K562 (cell line): ENCODE data around the gene LRRC4C. TPM values are rescaled to one million over a fixed set of nuclear protein-coding genes. Genes with fewer than 3 reads are reported as not detected.

Source experiments
- ATAC-seq: fragments of 200-7000 bp; cut with Tn5 transposase; 3 replicates; pipeline ENCODE4 v1.9.1; 2020; ENCODE audit warnings: moderate library complexity
- BruUV-seq: library from RNA; stranded (reverse); fragments of 400-500 nt; replicated peaks from 2 replicates; lab custom pipeline; 2021; lab: Mats Ljungman, UMichigan
- CTCF ChIA-PET: fragments of 300-600 bp; formaldehyde crosslinking; extraction: SDS; loops from one replicate; lab custom pipeline; 2021; ENCODE audit warnings: low intra/inter-chr PET ratio; lab: Yijun Ruan, JAX
- POLR2A ChIA-PET: fragments of 300-600, 350-650 bp; sonication (Branson Sonifier 250); formaldehyde crosslinking; extraction: SDS; loops from one replicate; lab custom pipeline; 2021; ENCODE audit warnings: antibody characterized with exemption, inconsistent platforms; lab: Yijun Ruan, JAX
- DNase-seq, 4 experiments: peaks; one replicate each; pipeline versions ENCODE4 v3.0.0 to v3.0.0-alpha.2; 2011 to 2018; ENCODE audit warnings: low spot score in 3 of 4, mixed read lengths in 3 of 4; ENCODE audit errors: extremely low read depth in 1 of 4
- FAIRE-seq: peaks from 2 replicates; lab custom pipeline; 2011; peaks lifted over from hg19 to GRCh38; lab: Jason Lieb, UNC
- H2AFZ ChIP-seq: 2 replicates; pipeline ENCODE4 v1.6.0; 2011; ENCODE audit warnings: low read depth, low read length, control low read depth, inconsistent platforms
- H3K27ac ChIP-seq: fragments of 200-600 bp; 3 replicates; pipeline ENCODE4 v1.8.0; 2011; ENCODE audit warnings: low read depth, mild to moderate bottlenecking, control low read depth, inconsistent platforms, low read length, moderate library complexity, mixed read lengths; ENCODE audit errors: extremely low read depth
- H3K27me3 ChIP-seq, 2 experiments: fragments of 300-600 bp in 1 of 2; 2 replicates in 1 of 2; 3 replicates in 1 of 2; pipeline versions ENCODE4 v1.6.0 to v1.8.0; 2011; ENCODE audit warnings: inconsistent platforms in 2 of 2, low read length in 2 of 2, mild to moderate bottlenecking in 1 of 2, mixed read lengths in 1 of 2, moderate library complexity in 1 of 2; ENCODE audit not compliant: control insufficient read depth in 2 of 2, insufficient read depth in 2 of 2
- H3K36me3 ChIP-seq: fragments of 300-600 bp; 3 replicates; pipeline ENCODE4 v1.8.0; 2011; ENCODE audit warnings: mild to moderate bottlenecking, low read length, inconsistent platforms; ENCODE audit not compliant: control insufficient read depth, insufficient read depth
- H3K4me1 ChIP-seq, 2 experiments: fragments of 200-600 bp in 1 of 2; replicated peaks in 1 of 2; 2 replicates in 1 of 2; 3 replicates in 1 of 2; pipeline versions ENCODE4 v1.5.1 to v1.8.0; 2011; ENCODE audit warnings: inconsistent platforms in 2 of 2, low read length in 2 of 2, mild to moderate bottlenecking in 1 of 2, mixed read lengths in 1 of 2, moderate library complexity in 1 of 2; ENCODE audit not compliant: control insufficient read depth in 2 of 2, insufficient read depth in 2 of 2
- H3K4me2 ChIP-seq: 2 replicates; pipeline ENCODE4 v1.6.1; 2011; ENCODE audit warnings: low read length, control low read depth, inconsistent platforms, mixed read lengths; ENCODE audit not compliant: insufficient read depth
- H3K4me3 ChIP-seq: fragments of 200-600 bp; sonication (generic), shearing (Covaris generic); 2 replicates; pipeline ENCODE4 v1.5.1; 2016; ENCODE audit warnings: control low read depth, inconsistent platforms
- H3K79me2 ChIP-seq: fragments of 200-600 bp; 3 replicates; pipeline ENCODE4 v1.8.0; 2011; ENCODE audit warnings: low read length, inconsistent platforms; ENCODE audit not compliant: control insufficient read depth, insufficient read depth
- H3K9ac ChIP-seq, 2 experiments: 2 replicates each; pipeline versions ENCODE4 v1.6.0 to v1.6.1; 2011; ENCODE audit warnings: low read depth in 2 of 2, low read length in 2 of 2, control low read depth in 1 of 2, inconsistent platforms in 1 of 2, mild to moderate bottlenecking in 1 of 2, mixed read lengths in 1 of 2; ENCODE audit not compliant: insufficient read depth in 1 of 2
- H3K9me1 ChIP-seq: one replicate; pipeline ENCODE4 v1.6.0; 2011; ENCODE audit warnings: inconsistent platforms, mild to moderate bottlenecking, low read length, moderate library complexity; ENCODE audit not compliant: control insufficient read depth, insufficient read depth
- H3K9me3 ChIP-seq: replicated peaks from 2 replicates; pipeline ENCODE4 v1.5.1; 2011; ENCODE audit warnings: low read depth, low read length, inconsistent platforms; ENCODE audit not compliant: control insufficient read depth, insufficient read depth
- H4K20me1 ChIP-seq: replicated peaks from 2 replicates; pipeline ENCODE4 v1.6.1; 2011; ENCODE audit warnings: low read length, inconsistent platforms, mixed read lengths; ENCODE audit not compliant: control insufficient read depth, insufficient read depth
- ARNT ChIP-seq, 2 experiments: fragments of 450-650 bp; IDR thresholded peaks; 2 replicates each; pipeline ENCODE4 v1.6.1; 2016; ENCODE audit warnings: mild to moderate bottlenecking in 1 of 2
- CCAR2 ChIP-seq: fragments of 200-400 bp; formaldehyde crosslinking; IDR thresholded peaks from 2 replicates; pipeline ENCODE4 v1.6.1; 2017; ENCODE audit warnings: mild to moderate bottlenecking, low read depth, low read length
- DACH1 ChIP-seq: fragments of 450-650 bp; IDR thresholded peaks from 2 replicates; pipeline ENCODE4 v1.6.1; 2018; ENCODE audit not compliant: partially characterized antibody
- E2F5 ChIP-seq: sonication (generic); formaldehyde crosslinking; IDR thresholded peaks from 2 replicates; pipeline ENCODE4 v1.8.0; 2022; ENCODE audit warnings: mild to moderate bottlenecking, missing genetic modification reagents
- ELF4 ChIP-seq: fragments of 450-650 bp; formaldehyde crosslinking; IDR thresholded peaks from 2 replicates; pipeline ENCODE4 v1.4.0; 2022; ENCODE audit warnings: missing genetic modification characterization
- HEY1 ChIP-seq: fragments of 250-450 bp; sonication (Bioruptor Pico); IDR thresholded peaks from 2 replicates; pipeline ENCODE4 v1.5.0; 2020; ENCODE audit warnings: mild to moderate bottlenecking, moderate library complexity, borderline replicate concordance
- KDM2B ChIP-seq: fragments of 250-450 bp; sonication (Bioruptor Pico); IDR thresholded peaks from 2 replicates; pipeline ENCODE4 v1.8.0; 2021; ENCODE audit warnings: mild to moderate bottlenecking, moderate library complexity
- PTTG1 ChIP-seq: fragments of 450-650 bp; IDR thresholded peaks from 2 replicates; pipeline ENCODE4 v1.6.1; 2016; ENCODE audit warnings: low read depth, mild to moderate bottlenecking, missing genetic modification characterization, missing compliant biosample characterization
- SP1 ChIP-seq: sonication (generic); formaldehyde crosslinking; IDR thresholded peaks from 2 replicates; pipeline ENCODE4 v1.8.1; 2022; ENCODE audit warnings: mild to moderate bottlenecking, missing genetic modification reagents
- ZBTB2 ChIP-seq: fragments of 450-650 bp; IDR thresholded peaks from 2 replicates; pipeline ENCODE4 v1.6.1; 2016; ENCODE audit warnings: antibody characterized with exemption
- ZC3H4 ChIP-seq: sonication (generic); formaldehyde crosslinking; IDR thresholded peaks from 2 replicates; pipeline ENCODE4 v1.9.0; 2021; ENCODE audit warnings: missing genetic modification reagents, borderline replicate concordance
- ZHX1 ChIP-seq: fragments of 150-350 bp; conservative IDR thresholded peaks from 2 replicates; pipeline ENCODE4 v1.6.1; 2014; ENCODE audit warnings: low read length
- ZMIZ1 ChIP-seq, 2 experiments: fragments of 150-350 bp in 1 of 2; IDR thresholded peaks; 2 replicates each; pipeline ENCODE4 v1.6.1; 2012 to 2016; ENCODE audit warnings: low read depth in 2 of 2, low read length in 2 of 2, mild to moderate bottlenecking in 1 of 2, moderate library complexity in 1 of 2
- ZNF644 ChIP-seq: fragments of 200-800 bp; sonication (Bioruptor generic); IDR thresholded peaks from 2 replicates; pipeline ENCODE4 v1.6.1; 2016; ENCODE audit warnings: low read depth, missing genetic modification characterization, missing compliant biosample characterization
- ZNF785 ChIP-seq: fragments of 250-450 bp; sonication (Bioruptor Pico); IDR thresholded peaks from 2 replicates; pipeline ENCODE4 v1.4.0; 2020; ENCODE audit warnings: mild to moderate bottlenecking
- ZNF79 ChIP-seq: fragments of 250-450 bp; sonication (Bioruptor Pico); IDR thresholded peaks from 2 replicates; pipeline ENCODE4 v1.4.0; 2020; ENCODE audit warnings: low read depth, mild to moderate bottlenecking, moderate library complexity
- WGBS: fragments of 100-300 bp; shearing (Covaris generic); methylation state at CpG from one replicate; pipeline ENCODE4 v1.1.6; 2016; ENCODE audit warnings: low coverage, mixed read lengths; ENCODE audit not compliant: insufficient coverage; ENCODE audit errors: missing lambda C conversion rate; 5-methylcytosine and 5-hydroxymethylcytosine counted together
- in situ Hi-C: fragments of 300-500 bp; cut with MboI; formaldehyde crosslinking; loops from 4 replicates; pipeline ENCODE4 v1.15.0; 2018; ENCODE audit warnings: inconsistent platforms, mixed read lengths
- intact Hi-C: fragments of 100-400 bp; cut with micrococcal nuclease; formaldehyde crosslinking; loops from 2 replicates; pipeline ENCODE4 v1.14.2; 2022
- polyA plus RNA-seq, 8 experiments: library from polyadenylated mRNA; depleted of rRNA in 4 of 8; stranded (reverse) in 5 of 8; unstranded in 3 of 8; fragments of >200 nt; fragmentation: Nextera tagmentation in 2 of 8; fragmentation: Illumina TruSeq in 1 of 8; extraction: Ambion mirVana in 2 of 8; extraction: Trizol in 1 of 8; gene quantifications; 2 replicates each; pipeline versions ENCODE4 v1.2.1 to v1.2.3, GENCODE V29; 2011 to 2014; ENCODE audit warnings: inconsistent platforms in 1 of 8, missing spikeins in 1 of 8
- total RNA-seq, 7 experiments: library from RNA; depleted of rRNA in 6 of 7; stranded (reverse); fragments of >200 nt in 6 of 7; fragmentation: Illumina TruSeq in 2 of 7; extraction: Trizol in 2 of 7; gene quantifications; 2 replicates each; pipeline versions ENCODE4 v1.2.1 to v1.2.3, GENCODE V29; 2011 to 2021; ENCODE audit warnings: low replicate concordance in 1 of 7

The LRRC4C gene
- total and polyA plus RNA-seq, 9 of the 15 experiments (the other 6 are each of a cell fraction or from before 2014, with no cell fraction given), result not detected

GRCh38 chr11:40679276-40679675 is 780.2 kb downstream of the LRRC4C start:
- no peak overlapping the region for H3K4me2 ChIP-seq
- no peaks in the 10 kb centered on the region for H3K79me2 ChIP-seq
- no peaks in the 10 kb centered on the region for H3K36me3 ChIP-seq
- FAIRE-seq, result no peak
- in situ Hi-C loops (no loop called here), intact Hi-C loops (no loop called here)
- H2AFZ ChIP-seq, result no peak overlapping the region
- no peak overlapping the region for H3K27ac ChIP-seq
- H3K4me3 ChIP-seq, result no peak overlapping the region
- ATAC-seq, result no peak
- no peak for DNase-seq
- H3K9me3 ChIP-seq, result peaks cover 2% of the 10 kb centered on the region; the same call in 1 of the 2 replicates
- ChIA-PET POLR2A (no interaction called here), CTCF (no interaction called here)
- no peak for TF ChIP-seq DACH1
- no peak for TF ChIP-seq ZHX1
- no peak for TF ChIP-seq ZNF79
- TF ChIP-seq E2F5, result no peak
- no peak for TF ChIP-seq ZBTB2
- TF ChIP-seq ZC3H4 (CRISPR knock-in tag), result no peak
- TF ChIP-seq HEY1, result no peak
- no peak for TF ChIP-seq CCAR2
- TF ChIP-seq ARNT (IDR thresholded peaks at IDR 0.05), result no peak
- TF ChIP-seq PTTG1 (tag), result no peak
- no peak for TF ChIP-seq ZMIZ1 (IDR thresholded peaks at IDR 0.05; ENCODE audit: low read depth in 2 of 2, low read length in 2 of 2)
- no peak for TF ChIP-seq ZNF785
- no peak for TF ChIP-seq SP1 (CRISPR knock-in tag)
- no peak for TF ChIP-seq ELF4 (CRISPR knock-in tag)
- no peak for TF ChIP-seq KDM2B (CRISPR knock-in tag)
- no peak for TF ChIP-seq ZNF644 (tag)
- H4K20me1 ChIP-seq, result no peaks in the 10 kb centered on the region
- no peaks in the 10 kb centered on the region for H3K27me3 ChIP-seq
- H3K9ac ChIP-seq, result no peak overlapping the region
- 0% methylated on average over 2 of the region's 3 CpGs for WGBS
- BruUV-seq, result no TSS peak
- H3K9me1 ChIP-seq, result no peaks in the 10 kb centered on the region
- H3K4me1 ChIP-seq, result no peaks in the 10 kb centered on the region
